SK-N-SH (cell line): Measurements from ENCODE around the gene CLIC1. TPM values are rescaled to one million over a fixed set of nuclear protein-coding genes. Genes with fewer than 3 reads are reported as not detected.

ENCODE experiments used
- CTCF ChIA-PET: fragments of 300-600, 350-600 bp; formaldehyde crosslinking; extraction: SDS; loops from one replicate; lab custom pipeline; 2021; lab: Yijun Ruan, JAX
- POLR2A ChIA-PET: fragments of 350-600 bp; sonication (Branson Sonifier 250); formaldehyde crosslinking; extraction: SDS; loops from one replicate; lab custom pipeline; 2020; ENCODE audit warnings: antibody characterized with exemption, inconsistent platforms; lab: Yijun Ruan, JAX
- DNase-seq: peaks from one replicate; pipeline ENCODE4 v3.0.0; 2012
- H2AFZ ChIP-seq: fragments of 200-600 bp; sonication (generic); 2 replicates; pipeline ENCODE4 v1.8.1; 2016; ENCODE audit warnings: antibody characterized with exemption, mild to moderate bottlenecking, low read depth
- H3F3A ChIP-seq: fragments of 200-600 bp; sonication (generic); replicated peaks from 2 replicates; pipeline ENCODE3; 2016; ENCODE audit warnings: antibody characterized with exemption, mild to moderate bottlenecking; ENCODE audit not compliant: insufficient read depth
- H3K27ac ChIP-seq, 2 experiments: fragments of 200-500 bp in 1 of 2; fragments of 200-600 bp in 1 of 2; sonication (Bioruptor generic) in 1 of 2; sonication (generic), shearing (Covaris generic) in 1 of 2; 2 replicates each; pipeline versions ENCODE4 v1.5.1 to v1.6.1; 2014 to 2016; ENCODE audit warnings: low read depth in 2 of 2, inconsistent platforms in 1 of 2, low read length in 1 of 2, mild to moderate bottlenecking in 1 of 2, mixed read lengths in 1 of 2
- H3K27me3 ChIP-seq: fragments of 200-600 bp; sonication (generic), shearing (Covaris generic); 2 replicates; pipeline ENCODE4 v1.6.1; 2016; ENCODE audit warnings: mixed run types; ENCODE audit not compliant: insufficient read depth
- H3K36me3 ChIP-seq, 2 experiments: fragments of 200-500 bp in 1 of 2; fragments of 200-600 bp in 1 of 2; sonication (Bioruptor generic) in 1 of 2; sonication (generic) in 1 of 2; replicated peaks in 1 of 2; 2 replicates each; pipeline versions ENCODE3 to v1.5.1; 2014 to 2016; ENCODE audit warnings: low read length in 1 of 2, mild to moderate bottlenecking in 1 of 2; ENCODE audit not compliant: insufficient read depth in 2 of 2, control insufficient read depth in 1 of 2
- H3K4me1 ChIP-seq, 2 experiments: fragments of 200-500 bp in 1 of 2; fragments of 200-600 bp in 1 of 2; sonication (Bioruptor generic) in 1 of 2; sonication (generic), shearing (Covaris generic) in 1 of 2; 2 replicates each; pipeline versions ENCODE4 v1.5.1 to v1.6.1; 2014 to 2016; ENCODE audit warnings: low read depth in 1 of 2, low read length in 1 of 2, mixed run types in 1 of 2; ENCODE audit not compliant: insufficient read depth in 2 of 2, control insufficient read depth in 1 of 2
- H3K4me2 ChIP-seq: fragments of 200-600 bp; sonication (generic), shearing (Covaris generic); 2 replicates; pipeline ENCODE4 v1.6.1; 2017; ENCODE audit warnings: mixed run types
- H3K4me3 ChIP-seq, 2 experiments: fragments of 200-500 bp in 1 of 2; fragments of 200-600 bp in 1 of 2; sonication (Bioruptor generic) in 1 of 2; sonication (generic), shearing (Covaris generic) in 1 of 2; 2 replicates each; pipeline versions ENCODE4 v1.5.1 to v1.8.1; 2014 to 2016; ENCODE audit warnings: low read depth in 2 of 2, inconsistent platforms in 1 of 2, low read length in 1 of 2, mild to moderate bottlenecking in 1 of 2, mixed read lengths in 1 of 2, moderate library complexity in 1 of 2
- H3K79me2 ChIP-seq: fragments of 200-600 bp; sonication (generic); 2 replicates; pipeline ENCODE4 v1.8.1; 2017; ENCODE audit warnings: mild to moderate bottlenecking; ENCODE audit not compliant: insufficient read depth
- H3K9ac ChIP-seq: fragments of 200-600 bp; sonication (generic); 2 replicates; pipeline ENCODE4 v1.6.1; 2017; ENCODE audit warnings: mixed run types
- H3K9me2 ChIP-seq: fragments of 200-600 bp; sonication (generic); 2 replicates; pipeline ENCODE4 v1.6.1; 2017; ENCODE audit warnings: mixed run types
- H3K9me3 ChIP-seq: fragments of 200-600 bp; sonication (generic); 2 replicates; pipeline ENCODE4 v1.6.1; 2017; ENCODE audit warnings: mixed run types, mild to moderate bottlenecking, moderate library complexity
- H4K20me1 ChIP-seq: fragments of 200-600 bp; sonication (generic); 2 replicates; pipeline ENCODE4 v1.6.1; 2017; ENCODE audit warnings: mild to moderate bottlenecking, mixed run types; ENCODE audit not compliant: insufficient read depth
- CHD2 ChIP-seq: fragments of 150-350 bp; IDR thresholded peaks from 2 replicates; pipeline ENCODE4 v1.6.1; 2018; ENCODE audit warnings: low read length; ENCODE audit not compliant: partially characterized antibody
- CTCF ChIP-seq: fragments of 200-600 bp; sonication (generic); IDR thresholded peaks from 2 replicates; pipeline ENCODE4 v1.6.1; 2017; ENCODE audit warnings: antibody characterized with exemption, mild to moderate bottlenecking, moderate library complexity
- ELF1 ChIP-seq: IDR thresholded peaks from 2 replicates; pipeline ENCODE4 v1.4.0; 2012
- EZH2phosphoT487 ChIP-seq: fragments of 200-600 bp; sonication (generic); IDR thresholded peaks from 2 replicates; pipeline ENCODE4 v1.6.1; 2017; ENCODE audit warnings: low read depth, mixed run types, mild to moderate bottlenecking, antibody characterized with exemption, moderate library complexity, borderline replicate concordance
- FOSL2 ChIP-seq: IDR thresholded peaks from 2 replicates; pipeline ENCODE4 v1.4.0; 2012; ENCODE audit warnings: low read depth, mild to moderate bottlenecking, moderate library complexity, borderline replicate concordance
- FOXJ3 ChIP-seq: sonication (generic); formaldehyde crosslinking; IDR thresholded peaks from 2 replicates; pipeline ENCODE4 v1.5.1; 2020; ENCODE audit warnings: mild to moderate bottlenecking, missing genetic modification reagents
- GABPA ChIP-seq: IDR thresholded peaks from 2 replicates; pipeline ENCODE4 v1.4.0; 2012; ENCODE audit warnings: low read depth, mild to moderate bottlenecking
- GATA2 ChIP-seq: sonication (generic); formaldehyde crosslinking; IDR thresholded peaks from 2 replicates; pipeline ENCODE4 v1.5.0; 2020; ENCODE audit warnings: mild to moderate bottlenecking, missing genetic modification reagents
- IRF3 ChIP-seq: fragments of 150-350 bp; IDR thresholded peaks from 2 replicates; pipeline ENCODE4 v1.6.1; 2016; ENCODE audit warnings: mild to moderate bottlenecking, low read depth, low read length
- JUND ChIP-seq: IDR thresholded peaks from 2 replicates; pipeline ENCODE4 v1.4.0; 2012
- MAX ChIP-seq: IDR thresholded peaks from 2 replicates; pipeline ENCODE4 v1.4.0; 2012; ENCODE audit warnings: low read depth
- NRF1 ChIP-seq: IDR thresholded peaks from 2 replicates; pipeline ENCODE4 v1.6.1; 2012; ENCODE audit warnings: low read depth, mild to moderate bottlenecking, low read length
- POLR2AphosphoS5 ChIP-seq: IDR thresholded peaks from 2 replicates; pipeline ENCODE4 v1.6.1; 2012; ENCODE audit warnings: low read depth, low read length
- RAD21 ChIP-seq: IDR thresholded peaks from 2 replicates; pipeline ENCODE4 v1.6.1; 2012; ENCODE audit warnings: mild to moderate bottlenecking, low read length
- RCOR1 ChIP-seq: fragments of 150-350 bp; IDR thresholded peaks from 2 replicates; pipeline ENCODE4 v1.6.1; 2017; ENCODE audit warnings: antibody characterized with exemption, low read length
- REST ChIP-seq: IDR thresholded peaks from 2 replicates; pipeline ENCODE4 v1.6.1; 2012; ENCODE audit warnings: mild to moderate bottlenecking, low read depth, low read length, moderate library complexity
- SIN3A ChIP-seq: IDR thresholded peaks from 2 replicates; pipeline ENCODE4 v1.6.1; 2012; ENCODE audit warnings: low read depth, mild to moderate bottlenecking, low read length, moderate library complexity, borderline replicate concordance
- TAF1 ChIP-seq: IDR thresholded peaks from 2 replicates; pipeline ENCODE4 v1.6.1; 2012; ENCODE audit warnings: low read depth, mild to moderate bottlenecking, low read length, moderate library complexity, borderline replicate concordance
- TCF12 ChIP-seq: IDR thresholded peaks from 2 replicates; pipeline ENCODE4 v1.4.0; 2012
- USF2 ChIP-seq: fragments of 150-350 bp; IDR thresholded peaks from 2 replicates; pipeline ENCODE4 v1.6.1; 2017; ENCODE audit warnings: antibody characterized with exemption, low read length, low read depth, borderline replicate concordance
- YY1 ChIP-seq: IDR thresholded peaks from 2 replicates; pipeline ENCODE4 v1.4.0; 2012; ENCODE audit warnings: low read depth, mild to moderate bottlenecking
- WGBS: methylation state at CpG from one replicate; pipeline ENCODE4 v1.1.6; 2017; ENCODE audit warnings: low lambda C conversion rate; 5-methylcytosine and 5-hydroxymethylcytosine counted together
- polyA plus RNA-seq, 3 experiments: library from polyadenylated mRNA; depleted of rRNA; stranded (reverse); fragments of >200 nt; gene quantifications; 2 replicates each; pipeline ENCODE4 v1.2.3, GENCODE V29; 2012

Gene CLIC1
- polyA plus RNA-seq, 1 of the 3 experiments (the other 2 are of a cell fraction), result 520 TPM

- TF ChIP-seq USF2, result no peak
- peak; percentile 61 for TF ChIP-seq ELF1
- TF ChIP-seq YY1, result no peak
- TF ChIP-seq JUND, result peak; percentile 41; the same call in 1 of the 2 replicates
- 0 out of 2 replicates have a peak, but pooled peaks have one; percentile 19 for TF ChIP-seq FOSL2
- peak; percentile 49 for TF ChIP-seq NRF1
- peak; percentile 30; the same call in 1 of the 2 replicates for TF ChIP-seq TCF12
- peak; percentile 61; the same call in 1 of the 2 replicates for TF ChIP-seq SIN3A
- TF ChIP-seq IRF3, result no peak
- TF ChIP-seq RAD21, result no peak
- TF ChIP-seq RCOR1, result no peak
- TF ChIP-seq POLR2AphosphoS5, result peak; percentile 97
- TF ChIP-seq, all 33 proteins: peak for 15
These were observed 6.2 kb downstream of the CLIC1 start (continued) for GRCh38 chr6:31729979-31730630.

GRCh38 chr6:31729515-31729978 is 6.8 kb downstream of the CLIC1 start:
- Histone ChIP-seq H3K79me2 (peaks cover 46% of the 10 kb centered on the region), H4K20me1 (peaks cover 27% of the 10 kb centered on the region), H3K4me2 (peak overlapping the region; percentile 98), H3K9me3 (no peaks in the 10 kb centered on the region), H3F3A (peaks cover 50% of the 10 kb centered on the region), H3K27ac (peak overlapping the region; percentile 94), H3K9me2 (no peaks in the 10 kb centered on the region), H3K4me3 (peak overlapping the region; percentile 90 to 93), H3K4me1 (peaks cover 18 to 21% of the 10 kb centered on the region in 2 experiments; a peak in 2 of 4 replicates), H2AFZ (peak overlapping the region; percentile 67), H3K27me3 (no peaks in the 10 kb centered on the region), H3K36me3 (peaks cover 52 to 60% of the 10 kb centered on the region in 2 experiments), H3K9ac (peak overlapping the region; percentile 98)
- POLR2A ChIA-PET, result interaction anchor here (0.6 to 2.0 kb wide), 13 partner anchors 11 to 183 kb away, joined by 3 to 10 read pairs (median 4); partner anchors contain the start of genes ABHD16A, ATP6V1G2, HSPA1B and LSM2
- CTCF ChIA-PET, result interaction anchor here (0.7 to 7.3 kb wide), 38 partner anchors 9 to 230 kb away, joined by 3 to 45 read pairs (median 4); partner anchors contain the start of genes ABHD16A, ATP6V1G2, EHMT2 and GPANK1
- DNase-seq, result peak; percentile 93
- WGBS, result under 1% methylated on average over 15 of the region's 29 CpGs
- TF ChIP-seq USF2 (no peak), GATA2 (CRISPR knock-in tag) (no peak), GABPA (0 out of 2 replicates have a peak, but pooled peaks have one; percentile 9), CTCF (no peak), FOXJ3 (no peak), TAF1 (no peak), MAX (peak; percentile 59; the same call in 1 of the 2 replicates), FOSL2 (no peak), RCOR1 (no peak), CHD2 (peak; percentile 2), REST (0 out of 2 replicates have a peak, but pooled peaks have one; percentile 10), EZH2phosphoT487 (no peak)
